Keratinocyte (primary cell): ENCODE data around the gene TMCC1. TPM values are rescaled to one million over a fixed set of nuclear protein-coding genes. Genes with fewer than 3 reads are reported as not detected.

ENCODE experiments used
- DNase-seq: peaks from one replicate; pipeline ENCODE4 v3.0.0-alpha.2; 2011; ENCODE audit warnings: low read depth, missing footprints, low spot score
- FAIRE-seq: peaks from 2 replicates; lab custom pipeline; 2011; peaks lifted over from hg19 to GRCh38; lab: Jason Lieb, UNC
- H2AFZ ChIP-seq: 2 replicates; pipeline ENCODE4 v1.6.0; 2012; ENCODE audit warnings: low read length, control low read depth, inconsistent platforms; ENCODE audit not compliant: control insufficient read depth
- H3K27ac ChIP-seq: 2 replicates; pipeline ENCODE4 v1.5.1; 2011; ENCODE audit warnings: low read length; ENCODE audit not compliant: control insufficient read depth, insufficient read depth
- H3K27me3 ChIP-seq: 3 replicates; pipeline ENCODE4 v1.6.0; 2011; ENCODE audit warnings: low read length; ENCODE audit not compliant: control insufficient read depth, insufficient read depth; ENCODE audit errors: extremely low read depth
- H3K36me3 ChIP-seq, 2 experiments: 2 replicates in 1 of 2; 3 replicates in 1 of 2; pipeline ENCODE4 v1.5.1; 2011; ENCODE audit warnings: low read length in 2 of 2, mild to moderate bottlenecking in 1 of 2; ENCODE audit not compliant: control insufficient read depth in 2 of 2, insufficient read depth in 2 of 2; ENCODE audit errors: extremely low read depth in 1 of 2
- H3K4me1 ChIP-seq: 3 replicates; pipeline ENCODE4 v1.5.1; 2011; ENCODE audit warnings: low read length; ENCODE audit not compliant: control insufficient read depth, insufficient read depth; ENCODE audit errors: extremely low read depth
- H3K4me2 ChIP-seq: 3 replicates; pipeline ENCODE4 v1.6.0; 2011; ENCODE audit warnings: low read depth, low read length; ENCODE audit not compliant: control insufficient read depth, insufficient read depth; ENCODE audit errors: extremely low read depth
- H3K4me3 ChIP-seq, 3 experiments: fragments of 200-600 bp in 1 of 3; sonication (generic) in 1 of 3; 2 replicates in 2 of 3; 3 replicates in 1 of 3; pipeline ENCODE4 v1.5.1; 2011 to 2016; ENCODE audit warnings: low read length in 3 of 3, mild to moderate bottlenecking in 3 of 3, control low read depth in 2 of 3, inconsistent platforms in 1 of 3, low read depth in 1 of 3, mixed read lengths in 1 of 3, mixed run types in 1 of 3, moderate library complexity in 1 of 3; ENCODE audit not compliant: control insufficient read depth in 2 of 3, insufficient read depth in 2 of 3; ENCODE audit errors: extremely low read depth in 1 of 3
- H3K79me2 ChIP-seq: 2 replicates; pipeline ENCODE4 v1.6.0; 2012; ENCODE audit warnings: low read length; ENCODE audit not compliant: control insufficient read depth, insufficient read depth
- H3K9ac ChIP-seq: 3 replicates; pipeline ENCODE4 v1.6.0; 2011; ENCODE audit warnings: low read length; ENCODE audit not compliant: control insufficient read depth, insufficient read depth; ENCODE audit errors: extremely low read depth
- H3K9me1 ChIP-seq: 3 replicates; pipeline ENCODE4 v1.6.0; 2011; ENCODE audit warnings: low read length; ENCODE audit not compliant: control insufficient read depth, insufficient read depth; ENCODE audit errors: extremely low read depth
- H3K9me3 ChIP-seq: 2 replicates; pipeline ENCODE4 v1.5.1; 2012; ENCODE audit warnings: low read depth, low read length; ENCODE audit not compliant: control insufficient read depth
- H4K20me1 ChIP-seq: 3 replicates; pipeline ENCODE4 v1.6.0; 2011; ENCODE audit warnings: low read length; ENCODE audit not compliant: control insufficient read depth, insufficient read depth; ENCODE audit errors: extremely low read depth
- CTCF ChIP-seq, 3 experiments: IDR thresholded peaks in 1 of 3; conservative IDR thresholded peaks in 1 of 3; optimal IDR thresholded peaks in 1 of 3; 2 replicates in 2 of 3; 3 replicates in 1 of 3; pipeline versions ENCODE3 to v1.5.1; 2011; ENCODE audit warnings: low read length in 3 of 3, mild to moderate bottlenecking in 3 of 3, moderate library complexity in 2 of 3, control low read depth in 1 of 3, inconsistent platforms in 1 of 3; ENCODE audit not compliant: insufficient read depth in 2 of 3; ENCODE audit errors: extremely low read depth in 1 of 3
- EZH2 ChIP-seq: IDR thresholded peaks from one replicate; pipeline ENCODE4 v1.6.1; 2012; ENCODE audit warnings: inconsistent platforms, mild to moderate bottlenecking, low read length, moderate library complexity
- dilution Hi-C: fragments of 300-500 bp; cut with MboI; formaldehyde crosslinking; loops from one replicate; pipeline ENCODE4 v1.7.0; 2020; ENCODE audit warnings: low sequenced_read_pairs; ENCODE audit not compliant: extremely low pct_ligation_motif_present
- polyA plus RNA-seq, 5 experiments: library from polyadenylated mRNA; depleted of rRNA in 3 of 5; stranded (reverse) in 3 of 5; stranded (forward) in 1 of 5; unstranded in 1 of 5; fragments of >200 nt; gene quantifications; 1 replicate in 1 of 5; 2 replicates in 3 of 5; 3 replicates in 1 of 5; pipeline versions ENCODE4 v1.2.1 to v1.2.3, GENCODE V29; 2011 to 2012; ENCODE audit warnings: missing spikeins in 2 of 5, low read depth in 1 of 5, low replicate concordance in 1 of 5

TMCC1 gene
- polyA plus RNA-seq, 1 donor (not counting 4 experiments of a cell fraction or from before 2014, with no cell fraction given), result 27.7 TPM

GRCh38 chr3:129601713-129602112 lies 291.8 kb downstream of the TMCC1 start:
- H3K4me1 ChIP-seq, result no peaks in the 10 kb centered on the region
- H4K20me1 ChIP-seq, result peaks cover 3% of the 10 kb centered on the region
- H3K4me2 ChIP-seq, result no peak overlapping the region
- no peak overlapping the region for H2AFZ ChIP-seq
- TF ChIP-seq EZH2 (no peak), CTCF (optimal IDR thresholded peaks at IDR 0.05 in 1 of 3, IDR thresholded peaks at IDR 0.05 in 1 of 3, conservative IDR thresholded peaks at IDR 0.05 in 1 of 3; ENCODE audit: extremely low read depth in 1 of 3, insufficient read depth in 2 of 3, low read length in 3 of 3) (no peak)
- H3K27me3 ChIP-seq, result peaks cover 31% of the 10 kb centered on the region
- no peak overlapping the region for H3K4me3 ChIP-seq
- DNase-seq, result no peak
- no peaks in the 10 kb centered on the region for H3K79me2 ChIP-seq
- no peaks in the 10 kb centered on the region for H3K9me3 ChIP-seq
- dilution Hi-C loops, result no loop called here
- H3K9me1 ChIP-seq, result no peaks in the 10 kb centered on the region
- no peaks in the 10 kb centered on the region for H3K36me3 ChIP-seq
- no peak for FAIRE-seq
- H3K27ac ChIP-seq, result no peak overlapping the region
- no peak overlapping the region for H3K9ac ChIP-seq

GRCh38 chr3:129600348-129600747 lies 293.2 kb downstream of the TMCC1 start:
- Histone ChIP-seq H4K20me1 (peaks cover 3% of the 10 kb centered on the region), H3K36me3 (no peaks in the 10 kb centered on the region), H3K9ac (no peak overlapping the region), H3K27me3 (peaks cover 21% of the 10 kb centered on the region), H3K27ac (no peak overlapping the region), H3K9me1 (no peaks in the 10 kb centered on the region), H3K4me2 (no peak overlapping the region), H3K79me2 (no peaks in the 10 kb centered on the region), H2AFZ (no peak overlapping the region), H3K9me3 (no peaks in the 10 kb centered on the region), H3K4me3 (no peak overlapping the region), H3K4me1 (no peaks in the 10 kb centered on the region)
- no peak for FAIRE-seq
- DNase-seq, result no peak
- dilution Hi-C loops, result no loop called here
- TF ChIP-seq EZH2 (no peak), CTCF (optimal IDR thresholded peaks at IDR 0.05 in 1 of 3, IDR thresholded peaks at IDR 0.05 in 1 of 3, conservative IDR thresholded peaks at IDR 0.05 in 1 of 3; ENCODE audit: extremely low read depth in 1 of 3, insufficient read depth in 2 of 3, low read length in 3 of 3) (no peak)
